Tibial artery (tissue), 4 donors: ENCODE data around the gene SAMD4A.

Source experiments
- DNase-seq, 2 donors: peaks; one replicate each; pipeline ENCODE4 v3.0.0-alpha.2; 2019
- H3K27ac ChIP-seq, 2 donors: fragments of 200-600 bp; sonication (generic) in 1 of 2; 1 replicate in 1 of 2; 2 replicates in 1 of 2; pipeline ENCODE4 v1.5.1; 2018 to 2019; ENCODE audit warnings: mild to moderate bottlenecking in 1 of 2
- H3K27me3 ChIP-seq, 2 donors: fragments of 200-600 bp; sonication (generic) in 1 of 2; one replicate each; pipeline versions ENCODE4 v1.5.1 to v1.6.0; 2016 to 2019
- H3K36me3 ChIP-seq, 3 donors: fragments of 200-600 bp; sonication (generic) in 2 of 3; one replicate each; pipeline ENCODE4 v1.5.1; 2016 to 2019; ENCODE audit warnings: mild to moderate bottlenecking in 2 of 3
- H3K4me1 ChIP-seq, 4 donors: fragments of 200-600 bp; sonication (generic) in 2 of 4; 1 replicate in 3 of 4; 2 replicates in 1 of 4; pipeline ENCODE4 v1.5.1; 2016 to 2019
- H3K4me3 ChIP-seq, 2 donors: fragments of 200-600 bp; sonication (generic) in 1 of 2; 1 replicate in 1 of 2; 2 replicates in 1 of 2; pipeline ENCODE4 v1.5.1; 2018 to 2019; ENCODE audit warnings: mild to moderate bottlenecking in 2 of 2
- H3K9me3 ChIP-seq, 3 donors: fragments of 200-600 bp; sonication (generic) in 1 of 3; one replicate each; pipeline ENCODE4 v1.5.1; 2016 to 2019
- intact Hi-C: fragments of 100-400 bp; cut with DNase I; formaldehyde crosslinking; loops from one replicate; pipeline ENCODE4 v1.15.0; 2023; ENCODE audit warnings: low total_unique reads
- TF ChIP-seq, protein P1 (sequence below), 2 experiments: fragments of 200-600 bp in 1 of 2; fragments of 450-650 bp in 1 of 2; IDR thresholded peaks; one replicate each; pipeline ENCODE4 v1.5.1; 2017 to 2019; ENCODE audit warnings: antibody characterized with exemption in 2 of 2, mild to moderate bottlenecking in 1 of 2, moderate library complexity in 1 of 2

Gene SAMD4A

DNA sequence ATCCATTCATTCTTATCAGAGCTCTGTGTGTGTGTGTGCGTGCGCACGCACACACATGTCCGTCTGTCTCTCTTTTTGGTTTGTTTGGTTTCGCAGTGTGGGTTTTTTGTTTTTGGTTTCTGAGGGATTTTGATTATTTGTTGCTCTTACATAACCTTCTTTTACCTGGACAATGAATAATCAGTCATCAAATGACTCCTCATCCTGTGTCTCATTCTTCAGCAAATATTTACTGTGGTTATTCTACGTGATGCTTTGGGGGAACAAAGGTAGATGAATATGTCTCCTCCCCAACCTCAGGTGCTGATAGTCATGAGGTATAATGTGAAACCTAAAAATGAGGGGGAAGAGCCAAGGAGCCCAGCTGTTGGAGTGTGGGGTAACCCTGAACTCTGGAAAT lies 92.4 kb downstream of the SAMD4A start:
- intact Hi-C loops, result no loop called here
- no peak overlapping the region for H3K27ac ChIP-seq
- H3K27me3 ChIP-seq, result no peaks in the 10 kb centered on the region
- TF ChIP-seq, protein P1, sequence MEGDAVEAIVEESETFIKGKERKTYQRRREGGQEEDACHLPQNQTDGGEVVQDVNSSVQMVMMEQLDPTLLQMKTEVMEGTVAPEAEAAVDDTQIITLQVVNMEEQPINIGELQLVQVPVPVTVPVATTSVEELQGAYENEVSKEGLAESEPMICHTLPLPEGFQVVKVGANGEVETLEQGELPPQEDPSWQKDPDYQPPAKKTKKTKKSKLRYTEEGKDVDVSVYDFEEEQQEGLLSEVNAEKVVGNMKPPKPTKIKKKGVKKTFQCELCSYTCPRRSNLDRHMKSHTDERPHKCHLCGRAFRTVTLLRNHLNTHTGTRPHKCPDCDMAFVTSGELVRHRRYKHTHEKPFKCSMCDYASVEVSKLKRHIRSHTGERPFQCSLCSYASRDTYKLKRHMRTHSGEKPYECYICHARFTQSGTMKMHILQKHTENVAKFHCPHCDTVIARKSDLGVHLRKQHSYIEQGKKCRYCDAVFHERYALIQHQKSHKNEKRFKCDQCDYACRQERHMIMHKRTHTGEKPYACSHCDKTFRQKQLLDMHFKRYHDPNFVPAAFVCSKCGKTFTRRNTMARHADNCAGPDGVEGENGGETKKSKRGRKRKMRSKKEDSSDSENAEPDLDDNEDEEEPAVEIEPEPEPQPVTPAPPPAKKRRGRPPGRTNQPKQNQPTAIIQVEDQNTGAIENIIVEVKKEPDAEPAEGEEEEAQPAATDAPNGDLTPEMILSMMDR (IDR thresholded peaks at IDR 0.05), result no peak
- no peak for DNase-seq
- H3K36me3 ChIP-seq, result no peaks in the 10 kb centered on the region
- H3K4me1 ChIP-seq, result peaks cover 0 to 44% (median 8%) of the 10 kb centered on the region in 4 donors
- no peaks in the 10 kb centered on the region for H3K9me3 ChIP-seq
- no peak overlapping the region for H3K4me3 ChIP-seq

DNA sequence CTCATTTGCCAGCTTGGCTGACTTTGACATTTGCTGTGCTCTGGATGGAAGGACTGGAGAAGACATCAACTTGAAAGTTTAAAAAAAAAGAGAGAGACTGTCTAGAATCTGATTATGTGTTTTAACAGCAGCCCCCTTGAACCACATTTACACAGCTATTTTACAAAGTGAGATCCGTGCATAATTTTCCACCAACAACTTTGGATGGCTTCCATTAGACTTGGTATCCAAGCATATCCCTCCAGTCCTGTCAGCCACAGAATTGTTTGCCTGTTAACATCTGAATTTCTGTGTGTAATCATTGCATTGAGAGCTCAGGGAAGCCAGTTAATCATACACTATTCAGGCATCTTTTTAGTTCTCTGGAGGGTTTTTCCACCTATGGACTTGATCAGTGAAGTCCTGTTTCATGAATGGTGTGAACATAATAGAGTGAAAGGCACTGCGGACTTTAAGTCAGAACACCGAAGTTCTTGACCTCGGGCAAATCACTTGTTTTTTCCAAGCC lies 93.7 kb downstream of the SAMD4A start:
- no peaks in the 10 kb centered on the region for H3K27me3 ChIP-seq
- TF ChIP-seq, protein P1 (IDR thresholded peaks at IDR 0.05), result no peak
- H3K36me3 ChIP-seq, result no peaks in the 10 kb centered on the region
- no peak for DNase-seq
- H3K9me3 ChIP-seq, result no peaks in the 10 kb centered on the region
- H3K4me1 ChIP-seq, result peaks cover 0 to 40% (median 3%) of the 10 kb centered on the region in 4 donors
- intact Hi-C loops, result no loop called here
- no peak overlapping the region for H3K27ac ChIP-seq
- H3K4me3 ChIP-seq, result no peak overlapping the region

DNA sequence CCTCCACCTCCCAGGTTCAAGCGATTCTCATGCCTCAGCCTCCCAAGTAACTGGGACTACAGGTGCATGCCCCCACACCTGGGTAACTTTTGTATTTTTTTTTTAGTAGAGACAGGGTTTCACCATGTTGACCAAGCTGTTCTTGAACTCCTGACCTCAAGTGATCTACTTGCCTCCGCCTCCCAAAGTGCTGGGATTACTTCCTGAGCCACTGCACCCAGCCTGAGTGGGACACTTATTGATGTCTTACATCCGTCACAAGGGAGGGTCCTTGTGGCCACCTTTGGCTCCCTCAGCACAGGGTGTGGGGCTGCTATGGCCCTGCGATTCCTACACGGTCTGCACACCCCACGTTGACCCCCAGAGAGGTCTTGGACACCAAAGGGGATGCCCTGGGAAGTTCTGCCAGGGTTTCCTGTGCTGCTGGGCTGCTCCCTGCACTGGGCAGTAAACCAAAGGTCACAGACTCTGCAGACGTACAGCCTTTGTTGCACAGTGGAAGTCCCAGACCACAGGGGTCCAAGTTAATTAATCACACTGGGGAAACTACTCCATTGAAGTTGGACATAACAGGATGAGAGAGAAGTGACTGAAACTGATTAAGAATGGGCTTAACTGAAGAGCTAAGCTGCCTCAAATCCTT lies 95.7 kb downstream of the SAMD4A start:
- Histone ChIP-seq H3K4me1 (peaks cover 0 to 51% (median 3%) of the 10 kb centered on the region in 4 donors), H3K27ac (peak overlapping the region in 1 of 2 donors; percentile 7), H3K27me3 (no peaks in the 10 kb centered on the region), H3K4me3 (no peak overlapping the region), H3K9me3 (no peaks in the 10 kb centered on the region), H3K36me3 (no peaks in the 10 kb centered on the region)
- DNase-seq, result no peak
- intact Hi-C loops, result no loop called here
- TF ChIP-seq, protein P1 (IDR thresholded peaks at IDR 0.05), result no peak

DNA sequence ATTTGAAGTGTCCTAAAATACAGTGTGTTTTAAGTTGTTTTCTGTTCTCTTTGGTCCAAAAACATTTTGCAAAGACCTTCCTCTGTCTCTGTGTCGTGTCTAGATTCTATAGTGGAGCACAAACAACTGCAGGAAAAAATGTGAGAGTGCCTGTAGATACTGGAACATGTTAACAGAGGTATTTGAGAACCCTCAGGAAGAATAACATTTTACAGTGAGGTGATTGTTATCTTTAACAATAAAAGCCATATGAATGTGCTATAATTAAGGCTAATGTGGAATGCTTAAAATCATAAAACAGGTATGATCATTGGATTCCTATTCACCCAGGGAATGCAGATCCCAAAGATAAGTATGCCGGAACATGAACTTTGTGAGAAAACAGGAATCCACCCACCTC lies 98.0 kb downstream of the SAMD4A start:
- no peak overlapping the region for H3K27ac ChIP-seq
- intact Hi-C loops, result no loop called here
- H3K4me3 ChIP-seq, result no peak overlapping the region
- H3K4me1 ChIP-seq, result peaks cover 0 to 61% (median 5%) of the 10 kb centered on the region in 4 donors
- no peak for DNase-seq
- no peaks in the 10 kb centered on the region for H3K9me3 ChIP-seq
- H3K36me3 ChIP-seq, result no peaks in the 10 kb centered on the region
- TF ChIP-seq, protein P1 (IDR thresholded peaks at IDR 0.05), result no peak
- H3K27me3 ChIP-seq, result no peaks in the 10 kb centered on the region

DNA sequence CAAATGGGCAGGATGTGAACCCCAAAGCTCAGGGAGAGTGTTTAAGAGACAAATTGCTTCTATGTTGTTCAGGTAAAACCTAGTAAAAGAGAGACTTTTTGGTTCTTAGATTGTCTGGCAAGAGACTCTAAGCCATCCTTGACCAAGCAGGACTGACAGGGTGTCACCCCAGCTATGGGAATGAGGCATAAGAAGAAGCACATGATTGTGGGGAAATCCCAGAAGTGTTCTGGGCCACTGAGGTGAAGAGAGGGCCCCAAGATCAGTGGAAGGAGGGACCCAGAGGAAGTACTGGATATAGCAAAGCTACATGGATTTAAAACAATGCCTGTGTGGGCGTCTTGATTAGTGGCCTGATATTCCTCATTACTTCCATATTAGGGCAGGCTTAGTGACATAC lies 99.0 kb downstream of the SAMD4A start:
- DNase-seq, result no peak
- Histone ChIP-seq H3K9me3 (no peaks in the 10 kb centered on the region), H3K4me3 (no peak overlapping the region), H3K4me1 (peaks cover 0 to 61% (median 10%) of the 10 kb centered on the region in 4 donors), H3K36me3 (no peaks in the 10 kb centered on the region), H3K27me3 (no peaks in the 10 kb centered on the region), H3K27ac (no peak overlapping the region)
- intact Hi-C loops, result no loop called here
- TF ChIP-seq, protein P1 (IDR thresholded peaks at IDR 0.05), result no peak
